DND-41 (cell line): ENCODE measurements around the gene GTF3C2.

ENCODE experiments used
- ATAC-seq: fragments of 200-7000 bp; cut with Tn5 transposase; 3 replicates; pipeline ENCODE4 v1.9.1; 2021; ENCODE audit warnings: low read depth; ENCODE audit not compliant: insufficient read depth
- DNase-seq: peaks from one replicate; pipeline ENCODE4 v3.0.0-alpha.2; 2020
- H2AFZ ChIP-seq: 2 replicates; pipeline ENCODE4 v1.6.0; 2012; ENCODE audit warnings: low read depth, low read length
- H3K27ac ChIP-seq: 2 replicates; pipeline ENCODE4 v1.5.1; 2012; ENCODE audit warnings: low read length, inconsistent platforms
- H3K27me3 ChIP-seq: fragments of 200-600 bp; sonication (generic); 2 replicates; pipeline ENCODE4 v1.6.0; 2012; ENCODE audit warnings: low read length, mild to moderate bottlenecking, inconsistent platforms; ENCODE audit not compliant: insufficient read depth, poor library complexity
- H3K36me3 ChIP-seq: 2 replicates; pipeline ENCODE4 v1.5.1; 2012; ENCODE audit warnings: low read length, inconsistent platforms; ENCODE audit not compliant: insufficient read depth
- H3K4me1 ChIP-seq: 2 replicates; pipeline ENCODE4 v1.5.1; 2012; ENCODE audit warnings: mild to moderate bottlenecking, low read length; ENCODE audit not compliant: insufficient read depth
- H3K4me2 ChIP-seq: 2 replicates; pipeline ENCODE4 v1.6.0; 2012; ENCODE audit warnings: mild to moderate bottlenecking, moderate library complexity, low read length, inconsistent platforms; ENCODE audit not compliant: insufficient read depth
- H3K4me3 ChIP-seq, 2 experiments: fragments of 200-600 bp in 1 of 2; shearing (Covaris generic) in 1 of 2; 2 replicates each; pipeline ENCODE4 v1.5.1; 2012 to 2016; ENCODE audit warnings: inconsistent platforms in 2 of 2, low read length in 2 of 2, mild to moderate bottlenecking in 2 of 2, low read depth in 1 of 2, moderate library complexity in 1 of 2
- H3K79me2 ChIP-seq: 2 replicates; pipeline ENCODE4 v1.6.0; 2012; ENCODE audit warnings: low read length, inconsistent platforms; ENCODE audit not compliant: insufficient read depth
- H3K9ac ChIP-seq: 2 replicates; pipeline ENCODE4 v1.6.0; 2012; ENCODE audit warnings: low read depth, mild to moderate bottlenecking, inconsistent platforms, low read length, moderate library complexity
- H3K9me3 ChIP-seq: 2 replicates; pipeline ENCODE4 v1.5.1; 2012; ENCODE audit warnings: low read length, moderate library complexity, mild to moderate bottlenecking, inconsistent platforms; ENCODE audit not compliant: insufficient read depth, severe bottlenecking
- H4K20me1 ChIP-seq: 2 replicates; pipeline ENCODE4 v1.6.0; 2012; ENCODE audit warnings: low read length; ENCODE audit not compliant: insufficient read depth
- EZH2 ChIP-seq: IDR thresholded peaks from 3 replicates; pipeline ENCODE4 v1.6.1; 2012; ENCODE audit warnings: borderline replicate concordance, low read depth, mild to moderate bottlenecking, moderate library complexity, low read length, inconsistent platforms; ENCODE audit not compliant: severe bottlenecking
- TF ChIP-seq, protein P1 (sequence below): IDR thresholded peaks from 2 replicates; pipeline ENCODE4 v1.5.1; 2012; ENCODE audit warnings: borderline replicate concordance, low read length, moderate library complexity, mild to moderate bottlenecking; ENCODE audit not compliant: poor library complexity, severe bottlenecking; ENCODE audit errors: extremely low read depth

GTF3C2 gene

DNA sequence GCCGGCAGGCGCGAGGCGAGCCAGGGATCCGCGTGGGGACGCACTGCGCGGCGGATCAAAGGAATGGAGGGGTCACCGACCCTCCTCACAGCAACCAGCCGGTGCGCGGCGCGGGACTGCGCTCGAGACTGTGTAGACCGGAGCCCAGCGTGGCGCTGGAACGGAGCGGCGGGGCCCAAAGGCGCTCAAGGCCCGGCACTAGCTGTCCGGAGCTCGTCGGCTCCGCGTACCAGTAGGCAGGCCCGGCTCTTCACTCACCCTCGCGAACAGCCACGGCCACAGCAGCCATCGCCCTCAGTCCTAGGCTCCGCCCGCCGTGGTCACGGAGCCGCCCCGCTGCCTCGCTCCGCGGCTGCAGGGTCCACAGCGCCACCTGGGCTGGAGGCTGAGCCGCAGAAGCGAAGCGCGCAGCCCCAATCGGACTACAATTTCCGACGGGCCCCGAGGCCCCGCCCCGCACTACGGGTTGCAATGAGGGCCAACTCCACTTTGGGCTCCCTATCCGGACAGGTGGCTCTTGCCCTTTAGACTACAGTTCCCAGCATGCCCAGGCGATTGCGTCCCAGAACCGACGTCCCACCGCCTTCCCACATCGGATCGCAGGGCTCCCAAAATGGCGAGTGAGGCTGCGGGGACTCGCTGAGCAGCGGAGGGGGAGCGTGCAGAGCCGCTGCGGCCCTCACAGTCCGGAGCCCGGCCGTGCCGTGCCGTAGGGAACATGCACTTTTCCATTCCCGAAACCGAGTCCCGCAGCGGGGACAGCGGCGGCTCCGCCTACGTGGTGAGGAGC lies 13.7 kb upstream of the GTF3C2 start, which contains the start of the genes EIF2B4 and SNX17:
Gene EIF2B4 (minus strand): TSS at position 313 of the 790 bp plus-strand sequence. CDS start 24 bp downstream, at position 289.
Gene SNX17 (plus strand): TSS at position 591 of the 790 bp plus-strand sequence. CDS start 128 bp downstream, at position 719.
- Histone ChIP-seq H4K20me1 (peaks cover 14% of the 10 kb centered on the region), H3K9ac (peak within 1 kb of the TSS; percentile 83), H3K36me3 (peaks cover 66% of the 10 kb centered on the region), H2AFZ (peak within 1 kb of the TSS; percentile 87), H3K4me3 (peak within 1 kb of the TSS; percentile 57 to 64), H3K4me2 (peak within 1 kb of the TSS; percentile 88), H3K4me1 (peaks cover 39% of the 10 kb centered on the region), H3K27ac (peak within 1 kb of the TSS; percentile 83), H3K79me2 (peaks cover 53% of the 10 kb centered on the region), H3K9me3 (no peaks in the 10 kb centered on the region), H3K27me3 (no peaks in the 10 kb centered on the region)
- ATAC-seq, result peak; percentile 88
- peak; percentile 100 for DNase-seq
- TF ChIP-seq EZH2, result no peak
- TF ChIP-seq, protein P1, sequence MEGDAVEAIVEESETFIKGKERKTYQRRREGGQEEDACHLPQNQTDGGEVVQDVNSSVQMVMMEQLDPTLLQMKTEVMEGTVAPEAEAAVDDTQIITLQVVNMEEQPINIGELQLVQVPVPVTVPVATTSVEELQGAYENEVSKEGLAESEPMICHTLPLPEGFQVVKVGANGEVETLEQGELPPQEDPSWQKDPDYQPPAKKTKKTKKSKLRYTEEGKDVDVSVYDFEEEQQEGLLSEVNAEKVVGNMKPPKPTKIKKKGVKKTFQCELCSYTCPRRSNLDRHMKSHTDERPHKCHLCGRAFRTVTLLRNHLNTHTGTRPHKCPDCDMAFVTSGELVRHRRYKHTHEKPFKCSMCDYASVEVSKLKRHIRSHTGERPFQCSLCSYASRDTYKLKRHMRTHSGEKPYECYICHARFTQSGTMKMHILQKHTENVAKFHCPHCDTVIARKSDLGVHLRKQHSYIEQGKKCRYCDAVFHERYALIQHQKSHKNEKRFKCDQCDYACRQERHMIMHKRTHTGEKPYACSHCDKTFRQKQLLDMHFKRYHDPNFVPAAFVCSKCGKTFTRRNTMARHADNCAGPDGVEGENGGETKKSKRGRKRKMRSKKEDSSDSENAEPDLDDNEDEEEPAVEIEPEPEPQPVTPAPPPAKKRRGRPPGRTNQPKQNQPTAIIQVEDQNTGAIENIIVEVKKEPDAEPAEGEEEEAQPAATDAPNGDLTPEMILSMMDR, result peak; percentile 93

DNA sequence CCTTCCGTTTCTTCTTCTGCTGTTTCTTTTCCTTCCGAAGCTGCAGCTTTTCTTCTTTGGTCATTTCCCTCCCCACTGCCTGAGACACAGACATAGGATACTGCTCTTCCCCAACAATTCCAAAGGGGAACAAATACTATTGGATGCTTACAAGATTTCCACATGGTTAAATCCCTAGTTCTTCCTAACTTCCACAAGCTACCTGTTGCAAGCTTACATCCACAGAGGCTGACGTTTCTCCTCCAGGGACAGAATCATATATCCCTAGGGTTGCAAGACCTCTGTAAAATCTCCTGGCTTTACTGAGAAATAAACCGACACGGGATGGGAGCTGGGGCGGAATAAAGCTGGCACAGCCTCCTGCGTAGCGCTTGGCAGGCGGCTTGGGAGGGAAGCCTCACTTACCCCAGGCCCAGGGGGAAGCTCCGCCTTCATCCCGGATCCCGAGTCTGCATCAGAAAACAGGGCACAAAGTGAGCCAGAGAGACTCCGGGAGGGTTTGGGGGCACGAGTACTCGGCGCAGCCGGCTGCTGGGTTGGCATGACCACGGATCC lies 13.0 kb upstream of the GTF3C2 start:
- TF ChIP-seq, protein P1, result no peak
- TF ChIP-seq EZH2, result no peak
- peak; percentile 43 for ATAC-seq
- peaks cover 39% of the 10 kb centered on the region for H3K4me1 ChIP-seq

DNA sequence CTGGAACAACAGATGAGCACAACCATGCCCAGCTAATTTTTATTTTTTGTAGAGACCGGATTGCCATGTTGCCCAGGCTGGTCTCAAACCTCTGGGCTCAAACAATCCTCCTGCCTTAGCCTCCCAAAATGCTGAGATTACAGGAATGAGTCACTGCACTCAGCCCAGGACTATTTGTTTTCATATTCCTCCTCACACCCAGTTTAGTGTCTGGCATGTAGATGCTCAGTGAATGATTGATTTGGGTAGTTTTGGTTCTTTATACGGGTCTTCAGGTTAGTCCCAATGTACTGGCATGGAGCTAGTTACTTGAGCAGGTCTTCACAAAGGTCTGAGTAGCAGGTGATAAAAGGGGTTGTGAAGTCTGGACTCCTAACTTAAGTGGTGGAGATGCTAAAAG lies 7.4 kb upstream of the GTF3C2 start:
- ATAC-seq (no peak), DNase-seq (no peak)
- H3K4me2 ChIP-seq, result no peak overlapping the region
- H2AFZ ChIP-seq, result no peak overlapping the region
- H3K4me1 ChIP-seq, result peaks cover 11% of the 10 kb centered on the region
- no peaks in the 10 kb centered on the region for H3K27me3 ChIP-seq
- no peak overlapping the region for H3K9ac ChIP-seq
- H3K27ac ChIP-seq, result no peak overlapping the region
- no peaks in the 10 kb centered on the region for H3K9me3 ChIP-seq
- H3K79me2 ChIP-seq, result peaks cover 20% of the 10 kb centered on the region
- no peak overlapping the region for H3K4me3 ChIP-seq
- TF ChIP-seq, protein P1, result no peak
- no peak for TF ChIP-seq EZH2
- H3K36me3 ChIP-seq, result peaks cover 58% of the 10 kb centered on the region
- H4K20me1 ChIP-seq, result peaks cover 3% of the 10 kb centered on the region; the same call in 1 of the 2 replicates

More for the DNA sequence above, 13.0 kb upstream of the GTF3C2 start:
- peak overlapping the region; percentile 87 for H2AFZ ChIP-seq
- DNase-seq, result no peak
- peaks cover 53% of the 10 kb centered on the region for H3K79me2 ChIP-seq
- peak overlapping the region; percentile 83 for H3K9ac ChIP-seq
- H3K27me3 ChIP-seq, result no peaks in the 10 kb centered on the region
- peaks cover 15% of the 10 kb centered on the region for H4K20me1 ChIP-seq
- H3K36me3 ChIP-seq, result peaks cover 62% of the 10 kb centered on the region
- no peaks in the 10 kb centered on the region for H3K9me3 ChIP-seq
- peak overlapping the region; percentile 88 for H3K4me2 ChIP-seq
- H3K4me3 ChIP-seq, result peak overlapping the region; percentile 52 to 64
- peak overlapping the region; percentile 64 for H3K27ac ChIP-seq
